HG03378 (cell line): ENCODE measurements around the gene ACOT11.
"Not testable (repeated sequence)": the region's sequence is repeated elsewhere in the genome, so short reads cannot be mapped to it uniquely, and the experiment has no call there.

ENCODE experiments used
- ATAC-seq: cut with Tn5 transposase; IDR thresholded peaks from one replicate; pipeline ENCODE4 v1.9.1; 2021; ENCODE audit warnings: mild to moderate bottlenecking, moderate library complexity; ENCODE audit not compliant: unreplicated experiment

ACOT11 gene

GRCh38 chr1:54536656-54537055 is 11.4 kb upstream of the ACOT11 start:
- not testable (repeated sequence) for ATAC-seq

DNA sequence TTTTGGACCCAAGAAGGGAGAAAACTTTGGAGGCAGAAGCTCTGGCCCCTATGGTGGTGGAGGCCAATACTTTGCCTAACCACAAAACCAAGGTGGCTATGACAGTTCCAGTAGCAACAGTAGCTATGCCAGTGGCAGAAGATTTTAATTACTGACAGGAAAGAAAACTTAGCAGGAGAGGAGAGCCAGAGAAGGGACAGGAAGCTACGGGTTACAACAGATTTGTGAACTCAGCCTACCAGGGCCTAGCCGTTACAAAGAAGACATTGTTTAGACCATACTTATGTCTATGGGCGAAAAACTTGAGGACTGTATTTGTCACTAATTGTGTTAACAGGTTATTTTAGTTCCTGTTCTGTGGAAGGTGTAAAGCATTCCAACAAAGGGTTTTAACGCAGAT is 10.4 kb upstream of the ACOT11 start:
- ATAC-seq, result no peak

GRCh38 chr1:54538538-54538937 is 9.5 kb upstream of the ACOT11 start:
- ATAC-seq, result no peak

GRCh38 chr1:54540582-54541295 is 7.3 kb upstream of the ACOT11 start:
- no peak for ATAC-seq

GRCh38 chr1:54542120-54542961 is 5.7 kb upstream of the ACOT11 start:
- peak; percentile 62 for ATAC-seq

DNA sequence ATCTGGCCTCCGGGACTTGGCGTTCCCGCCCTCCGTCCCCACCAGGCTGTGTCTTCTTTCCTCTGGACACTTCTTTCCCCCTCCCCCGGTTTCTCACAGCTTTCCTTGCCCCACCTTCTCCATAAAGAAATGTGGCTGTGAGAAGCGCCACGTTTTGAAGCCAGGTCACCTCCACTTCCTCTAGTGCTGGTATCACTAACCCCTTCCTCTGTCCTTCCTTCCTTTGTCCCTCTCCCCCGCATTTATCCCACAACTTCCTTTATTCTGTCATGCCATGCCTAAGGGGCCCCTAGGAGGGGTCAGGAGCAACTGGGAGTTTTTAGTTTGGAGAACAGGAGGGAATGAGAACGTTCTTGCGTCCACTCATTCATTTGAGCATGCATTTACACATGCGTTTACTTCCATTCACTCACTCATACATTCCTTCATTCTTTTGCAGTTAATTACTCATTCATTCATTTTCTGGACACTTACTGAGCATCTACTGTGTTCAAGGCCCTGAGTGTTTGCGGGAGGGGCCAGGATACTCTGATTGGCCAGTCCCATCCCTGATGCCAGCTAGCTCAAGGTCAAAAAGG is 5.0 kb upstream of the ACOT11 start:
- no peak for ATAC-seq

- ATAC-seq, result no peak
Measured at GRCh38 chr1:54543729-54544496, 4.1 kb upstream of the ACOT11 start.

DNA sequence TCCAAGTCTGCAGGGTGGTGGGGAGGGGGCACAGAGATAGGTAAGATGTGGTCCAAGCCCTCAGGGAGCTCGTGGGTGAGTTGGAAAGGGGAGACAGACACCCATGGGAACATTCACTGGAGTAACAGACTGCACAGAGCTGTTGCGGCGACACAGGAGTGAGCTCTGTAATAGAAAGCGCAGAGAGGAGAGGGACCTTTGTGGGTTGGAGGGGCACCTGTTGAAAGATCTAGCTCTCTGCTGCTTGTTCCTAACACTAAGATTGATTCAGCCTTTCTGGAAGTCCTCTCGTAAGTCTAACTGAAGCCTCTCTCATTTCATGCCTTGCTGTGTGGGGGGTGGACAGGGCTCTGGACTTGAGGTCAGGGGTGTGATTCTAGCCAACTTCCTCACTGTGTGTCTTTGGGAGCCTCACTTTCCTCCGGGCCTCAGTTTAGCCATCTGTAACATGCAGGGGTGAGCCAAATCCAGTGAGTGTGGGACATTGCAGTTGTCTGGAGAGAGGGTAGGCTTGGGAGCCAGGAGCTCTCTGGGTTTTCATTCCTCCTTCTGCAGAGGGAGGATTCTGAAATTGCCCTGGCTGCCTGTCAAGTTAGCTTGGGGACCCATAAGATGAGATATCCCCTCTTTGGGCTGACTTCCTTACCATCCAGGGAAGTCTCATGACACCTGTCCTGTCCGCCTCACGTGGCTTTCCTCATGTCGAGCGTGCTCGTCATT is 2.0 kb upstream of the ACOT11 start:
- ATAC-seq, result no peak

DNA sequence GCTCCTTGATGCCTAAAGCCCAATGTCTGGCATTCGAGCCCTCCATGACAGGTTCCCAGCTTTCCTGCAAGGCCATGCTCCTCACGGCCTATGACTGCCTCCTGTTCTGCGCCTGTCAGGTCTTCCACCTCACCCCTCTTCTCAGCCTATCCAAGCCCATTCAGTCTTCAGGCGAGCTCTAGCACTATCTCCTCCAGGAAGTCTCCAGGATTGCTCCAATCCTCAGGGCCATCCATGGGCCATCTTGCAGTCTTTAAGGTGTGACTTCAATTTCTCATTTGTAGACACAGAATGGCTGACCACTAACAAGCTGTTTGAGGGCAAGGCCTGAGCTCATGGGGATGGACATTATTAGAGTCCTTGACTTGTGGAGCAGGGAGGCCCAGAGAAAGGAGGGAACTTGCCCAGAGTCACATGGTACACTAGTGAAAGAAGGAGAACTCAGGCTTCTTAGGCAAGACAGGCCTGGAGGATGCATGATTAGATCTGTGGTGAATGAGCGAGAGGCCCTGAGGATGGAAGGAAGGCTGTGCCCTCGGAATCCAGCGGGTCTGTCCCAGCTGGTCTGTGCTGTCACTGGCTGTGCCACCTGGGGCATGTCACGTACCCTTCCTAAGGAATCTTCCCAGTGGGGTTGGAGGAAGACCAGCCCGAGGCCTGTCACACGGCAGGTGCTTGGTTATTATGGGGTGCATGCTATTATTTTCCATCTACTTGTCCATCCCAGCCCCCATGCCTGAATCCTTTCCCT is 1.2 kb upstream of the ACOT11 start:
- ATAC-seq, result no peak

DNA sequence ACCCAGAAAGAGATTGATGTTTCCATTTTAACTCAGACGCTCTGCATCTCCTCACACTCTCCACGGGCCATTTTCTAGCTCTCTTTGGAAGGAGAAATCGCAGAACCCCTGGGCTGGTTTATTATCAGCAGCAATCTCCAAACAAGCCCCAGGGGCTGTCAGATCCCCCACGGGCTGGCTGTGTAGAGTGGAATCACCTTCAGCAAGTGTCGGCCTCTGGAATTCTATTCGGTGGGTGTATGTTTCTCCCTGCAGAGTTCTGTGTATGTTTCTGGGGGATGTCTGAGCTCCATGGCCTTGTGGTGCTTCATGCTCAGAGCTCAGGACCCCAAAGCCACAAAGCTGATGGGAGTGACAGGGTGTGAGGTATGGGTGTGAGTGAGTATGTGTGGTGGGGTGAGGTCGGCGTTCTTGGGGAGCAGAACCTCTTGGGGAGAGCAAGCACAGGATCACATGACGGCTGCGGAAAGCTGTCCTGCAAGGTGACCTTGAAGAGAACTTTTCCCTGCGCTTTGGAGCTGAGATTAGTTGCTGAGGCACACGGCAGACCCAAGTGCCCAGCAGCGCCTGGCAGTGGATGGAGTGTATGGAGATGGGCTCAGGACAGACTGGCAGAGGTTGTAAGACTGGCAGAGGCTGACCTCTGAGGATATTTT is 489 bp downstream of the ACOT11 start:
- no peak for ATAC-seq

DNA sequence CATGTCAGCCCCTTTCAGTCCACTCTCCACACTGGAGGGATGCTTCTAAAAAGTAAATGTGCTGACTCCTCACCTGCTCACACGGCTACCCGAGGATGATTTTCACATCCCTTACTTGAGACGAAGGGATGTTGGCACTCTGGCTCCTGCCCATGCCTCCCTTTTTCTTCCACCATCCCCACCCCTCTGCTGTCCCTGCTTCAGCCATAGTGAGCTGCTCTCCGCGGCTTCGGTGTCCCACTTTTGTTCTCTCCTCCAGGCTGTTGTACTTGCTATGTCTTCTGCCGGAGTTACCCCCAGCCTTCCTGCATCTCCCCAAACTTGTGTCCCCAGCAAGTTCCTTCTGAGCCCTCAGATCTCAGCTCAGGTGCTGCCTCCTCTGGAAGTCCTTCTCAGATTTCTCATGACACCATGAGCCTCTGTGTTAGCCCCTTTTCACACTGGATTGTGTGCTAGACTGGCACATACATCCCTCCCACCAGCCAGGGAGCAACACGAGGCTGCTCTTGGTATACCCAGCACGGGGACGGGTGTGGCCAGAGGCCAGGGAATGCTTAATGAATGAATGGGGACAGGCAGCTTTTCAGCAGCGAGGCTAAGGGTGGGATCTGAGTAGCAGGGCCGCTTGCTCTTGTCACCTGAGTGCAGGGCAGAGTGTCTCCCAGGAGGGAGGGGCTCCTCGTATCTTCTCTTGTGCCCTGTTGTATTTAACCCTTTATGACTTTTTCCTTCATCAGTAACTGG is 1.3 kb downstream of the ACOT11 start:
- ATAC-seq, result no peak

GRCh38 chr1:54551891-54552290 is 3.9 kb downstream of the ACOT11 start:
- no peak for ATAC-seq

GRCh38 chr1:54553602-54554313 is 5.7 kb downstream of the ACOT11 start:
- ATAC-seq, result no peak

- no peak for ATAC-seq
Measured at GRCh38 chr1:54556110-54556509, 8.1 kb downstream of the ACOT11 start.

DNA sequence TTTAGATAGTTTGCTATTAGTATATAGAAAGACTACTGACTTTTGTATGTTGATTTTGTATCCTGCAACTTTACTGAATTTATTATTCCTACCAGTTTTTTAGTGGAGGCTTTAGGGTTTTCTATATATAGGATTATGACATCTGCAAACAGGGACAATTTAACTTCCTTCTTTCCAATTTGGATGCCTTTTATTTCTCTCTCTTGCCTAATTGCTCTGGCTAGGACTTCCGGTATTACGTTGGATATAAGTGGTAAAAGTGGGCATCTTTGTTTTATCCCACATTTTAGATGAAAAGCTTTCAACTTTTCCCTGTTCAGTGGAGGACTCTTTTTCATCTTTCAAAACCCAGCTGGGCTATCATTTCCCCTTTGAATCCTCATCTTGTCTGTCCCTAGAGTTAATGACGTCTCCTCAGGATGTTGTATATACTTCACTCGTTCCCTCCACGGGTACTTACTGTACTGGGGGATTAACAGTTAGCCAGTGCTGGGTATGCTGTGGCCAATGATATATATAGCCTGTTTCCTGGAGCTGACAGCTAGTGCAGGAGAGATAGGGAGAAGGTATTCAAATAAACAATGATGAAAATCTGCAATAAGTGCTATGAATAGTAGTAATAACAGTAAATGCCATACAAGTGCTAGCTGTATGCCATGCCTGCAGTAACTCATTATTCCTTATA is 9.8 kb downstream of the ACOT11 start:
- ATAC-seq, result no peak

DNA sequence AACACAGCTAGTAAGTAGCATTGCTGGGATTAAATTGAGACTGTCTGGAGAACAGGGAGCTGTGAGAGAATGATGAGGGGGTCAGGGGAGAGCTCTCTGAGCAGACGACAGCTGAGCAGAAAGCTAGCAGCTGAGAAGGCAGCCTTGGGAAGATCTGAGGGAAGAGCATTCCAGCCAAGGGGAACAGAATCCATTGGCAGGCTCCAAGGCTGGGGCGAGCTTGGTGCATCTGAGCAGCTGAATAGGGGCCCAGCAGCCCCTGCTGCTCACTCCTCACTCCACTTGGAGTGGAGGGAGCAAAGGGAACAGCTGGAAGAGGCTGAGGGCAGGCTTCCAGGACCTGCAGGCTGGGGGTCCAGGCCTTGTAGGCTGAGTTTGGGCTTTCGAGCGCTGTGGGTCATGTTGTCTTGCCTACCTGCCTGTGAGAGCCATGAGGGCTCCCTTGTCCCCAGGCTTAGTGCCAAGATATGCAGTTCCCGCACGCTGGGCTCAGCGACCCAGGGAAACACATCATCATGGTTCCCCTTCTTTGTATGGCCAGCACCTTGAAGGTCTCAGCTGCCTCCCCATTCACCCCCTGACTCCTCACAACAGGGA is 10.5 kb downstream of the ACOT11 start:
- ATAC-seq, result no peak

GRCh38 chr1:54559111-54559548 is 11.1 kb downstream of the ACOT11 start:
- no peak for ATAC-seq
